Suprapubic skin (tissue), 3 donors: ENCODE measurements around the gene PUSL1.

Experiments
- CTCF ChIP-seq, 2 donors: fragments of 200-600 bp in 1 of 2; fragments of 450-650 bp in 1 of 2; sonication (generic) in 1 of 2; IDR thresholded peaks; one replicate each; pipeline ENCODE4 v1.5.1; 2016 to 2019; ENCODE audit warnings: antibody characterized with exemption in 2 of 2, mild to moderate bottlenecking in 1 of 2, moderate library complexity in 1 of 2
- POLR2A ChIP-seq, 2 donors: fragments of 450-650 bp; IDR thresholded peaks; one replicate each; pipeline ENCODE4 v1.6.1; 2017; ENCODE audit warnings: antibody characterized with exemption in 2 of 2, mild to moderate bottlenecking in 2 of 2, moderate library complexity in 2 of 2

- no peak for TF ChIP-seq CTCF (IDR thresholded peaks at IDR 0.05)
- no peak for TF ChIP-seq POLR2A (IDR thresholded peaks at IDR 0.05)
Observed at GRCh38 chr1:1260843-1261560, 47.4 kb upstream of the PUSL1 start.
